ENCODE data around the gene NAP1L4. TPM values are rescaled to one million over a fixed set of nuclear protein-coding genes. Genes with fewer than 3 reads are reported as not detected.

NAP1L4 gene
- total RNA-seq, 1 experiment from 2014 or later = 212 TPM

DNA sequence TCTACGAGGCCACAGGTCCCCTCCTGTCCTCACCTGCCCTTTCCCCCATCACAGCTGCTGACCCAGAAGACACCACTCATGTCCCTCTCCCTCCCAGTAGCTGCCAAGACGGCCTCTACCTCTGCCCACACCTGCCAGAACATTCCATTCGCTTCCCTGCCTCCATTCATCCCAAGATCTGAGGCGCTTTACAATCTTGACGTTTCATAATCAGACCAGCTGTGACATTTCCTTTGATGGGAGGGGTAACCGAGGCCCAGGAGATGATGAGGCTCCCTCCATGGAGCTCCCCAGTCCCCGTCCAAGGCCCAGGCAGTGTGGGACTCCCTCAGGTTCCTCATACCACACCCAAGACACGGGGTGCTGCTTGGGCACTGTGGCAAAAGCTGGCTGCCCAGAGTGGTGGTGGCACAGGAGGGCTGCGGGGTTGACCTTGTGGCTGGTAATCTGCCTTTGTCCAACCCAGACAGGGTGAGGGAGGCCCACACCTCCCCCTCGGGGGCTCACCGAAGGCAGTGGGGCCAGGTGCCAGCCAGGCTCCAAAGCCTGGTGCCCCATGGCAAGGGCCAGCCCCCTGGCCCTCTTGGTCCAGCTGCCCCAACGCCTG lies 80.2 kb downstream of the NAP1L4 start:
- Histone ChIP-seq H2AFZ (ENCODE audit: low read length) (no peak overlapping the region), H2BK120ac (ENCODE audit: low read depth, low read length, poor library complexity, severe bottlenecking) (no peak overlapping the region), H3K14ac (ENCODE audit: insufficient read depth, low read length) (no peak overlapping the region; the same call in 1 of the 2 replicates), H3K23ac (ENCODE audit: insufficient read length, low read depth, low read length) (no peak overlapping the region), H3K79me2 (ENCODE audit: insufficient read depth, low read length) (no peaks in the 10 kb centered on the region), H4K20me1 (ENCODE audit: control insufficient read depth, insufficient read depth, insufficient read length) (peaks cover 2% of the 10 kb centered on the region), H4K91ac (ENCODE audit: insufficient read length, low read depth, low read length) (no peak overlapping the region), H2AK5ac (ENCODE audit: insufficient read length, low read length) (no peak overlapping the region), H2BK20ac (ENCODE audit: low read depth, low read length, poor library complexity, severe bottlenecking) (no peak overlapping the region), H3K9me3 (ENCODE audit: control insufficient read depth, low read depth, low read length) (no peaks in the 10 kb centered on the region), H3K4me2 (ENCODE audit: insufficient read depth, insufficient read length, low read length) (no peak overlapping the region), H4K5ac (ENCODE audit: insufficient read length, low read depth, low read length) (no peak overlapping the region), H3K27ac (ENCODE audit: insufficient read length, low read depth, low read length) (no peak overlapping the region), H4K8ac (replicated peaks; ENCODE audit: insufficient read length, low read depth, low read length) (no peak overlapping the region), H2BK5ac (ENCODE audit: insufficient read length, low read length) (no peak overlapping the region), H3K9ac (ENCODE audit: extremely low read depth, insufficient read length, low read length) (no peak overlapping the region), H3T11ph (ENCODE audit: low read length) (no peak overlapping the region), H3K56ac (ENCODE audit: insufficient read length, low read depth, low read length) (no peak overlapping the region), H3K27me3 (ENCODE audit: insufficient read depth, low read length) (no peaks in the 10 kb centered on the region), H3K79me1 (ENCODE audit: insufficient read depth, low read depth, low read length, poor library complexity, severe bottlenecking) (no peaks in the 10 kb centered on the region), H3K18ac (ENCODE audit: insufficient read length, low read depth, low read length) (no peak overlapping the region), H3K4me1 (ENCODE audit: insufficient read depth, low read length) (no peaks in the 10 kb centered on the region), H3K23me2 (ENCODE audit: insufficient read length, low read depth, low read length, poor library complexity, severe bottlenecking) (no peaks in the 10 kb centered on the region), H3K4ac (ENCODE audit: low read depth, low read length) (no peak overlapping the region), H2BK12ac (ENCODE audit: insufficient read length, low read depth, low read length) (no peak overlapping the region), H2BK15ac (ENCODE audit: low read depth, low read length) (no peak overlapping the region)
- Mint-ChIP-seq H3K27me3 (ENCODE audit: low read depth) (peaks cover 2% of the 10 kb centered on the region), H3K36me3 (ENCODE audit: insufficient read depth in 1 of 3, low read depth in 3 of 3) (no peaks in the 10 kb centered on the region; a peak in 1 of 7 replicates), H3K27ac (peak overlapping the region in 1 of 3 experiments; percentile 2; a peak in 1 of 7 replicates), H3K4me1 (peaks cover 10% of the 10 kb centered on the region in 2 experiments; a peak in 3 of 4 replicates), H3K9me3 (peaks cover 0 to under 1% of the 10 kb centered on the region in 2 experiments; a peak in 2 of 5 replicates), H3K4me3 (no peak overlapping the region)
- TF ChIP-seq, protein P1, sequence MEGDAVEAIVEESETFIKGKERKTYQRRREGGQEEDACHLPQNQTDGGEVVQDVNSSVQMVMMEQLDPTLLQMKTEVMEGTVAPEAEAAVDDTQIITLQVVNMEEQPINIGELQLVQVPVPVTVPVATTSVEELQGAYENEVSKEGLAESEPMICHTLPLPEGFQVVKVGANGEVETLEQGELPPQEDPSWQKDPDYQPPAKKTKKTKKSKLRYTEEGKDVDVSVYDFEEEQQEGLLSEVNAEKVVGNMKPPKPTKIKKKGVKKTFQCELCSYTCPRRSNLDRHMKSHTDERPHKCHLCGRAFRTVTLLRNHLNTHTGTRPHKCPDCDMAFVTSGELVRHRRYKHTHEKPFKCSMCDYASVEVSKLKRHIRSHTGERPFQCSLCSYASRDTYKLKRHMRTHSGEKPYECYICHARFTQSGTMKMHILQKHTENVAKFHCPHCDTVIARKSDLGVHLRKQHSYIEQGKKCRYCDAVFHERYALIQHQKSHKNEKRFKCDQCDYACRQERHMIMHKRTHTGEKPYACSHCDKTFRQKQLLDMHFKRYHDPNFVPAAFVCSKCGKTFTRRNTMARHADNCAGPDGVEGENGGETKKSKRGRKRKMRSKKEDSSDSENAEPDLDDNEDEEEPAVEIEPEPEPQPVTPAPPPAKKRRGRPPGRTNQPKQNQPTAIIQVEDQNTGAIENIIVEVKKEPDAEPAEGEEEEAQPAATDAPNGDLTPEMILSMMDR (conservative IDR thresholded peaks at IDR 0.05) = no peak
- no CpG with 5 or more reads among the region's 12 CpGs for WGBS (ENCODE audit: extremely low coverage, insufficient read length, low lambda C conversion rate)
- DNase-seq = no peak

All from H9 (cell line).